ENCODE data around the gene TARBP1.

Gene TARBP1

DNA sequence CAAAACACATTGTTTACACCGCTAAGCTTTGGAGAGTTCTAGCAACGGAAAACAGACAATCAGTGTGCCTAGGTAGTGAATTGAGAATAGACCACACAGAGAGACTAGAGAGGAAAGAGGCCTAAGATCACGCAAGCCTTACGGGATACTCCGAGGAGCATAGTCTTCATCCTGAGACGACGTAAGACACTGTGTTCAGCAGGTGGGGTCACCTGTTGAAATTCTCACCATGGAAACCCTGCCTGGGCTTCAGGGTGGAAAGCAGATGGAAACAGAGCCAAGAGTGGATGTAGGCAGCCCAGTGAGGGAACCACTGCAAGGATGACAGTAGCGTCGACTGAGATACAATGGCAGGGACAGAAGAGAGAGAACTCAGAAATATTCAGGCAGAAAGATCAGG is 65.5 kb downstream of the TARBP1 start:
- no peak for TF ChIP-seq EZH2 (IDR thresholded peaks at IDR 0.05; ENCODE audit: borderline replicate concordance, low read length)
- TF ChIP-seq, protein P1, sequence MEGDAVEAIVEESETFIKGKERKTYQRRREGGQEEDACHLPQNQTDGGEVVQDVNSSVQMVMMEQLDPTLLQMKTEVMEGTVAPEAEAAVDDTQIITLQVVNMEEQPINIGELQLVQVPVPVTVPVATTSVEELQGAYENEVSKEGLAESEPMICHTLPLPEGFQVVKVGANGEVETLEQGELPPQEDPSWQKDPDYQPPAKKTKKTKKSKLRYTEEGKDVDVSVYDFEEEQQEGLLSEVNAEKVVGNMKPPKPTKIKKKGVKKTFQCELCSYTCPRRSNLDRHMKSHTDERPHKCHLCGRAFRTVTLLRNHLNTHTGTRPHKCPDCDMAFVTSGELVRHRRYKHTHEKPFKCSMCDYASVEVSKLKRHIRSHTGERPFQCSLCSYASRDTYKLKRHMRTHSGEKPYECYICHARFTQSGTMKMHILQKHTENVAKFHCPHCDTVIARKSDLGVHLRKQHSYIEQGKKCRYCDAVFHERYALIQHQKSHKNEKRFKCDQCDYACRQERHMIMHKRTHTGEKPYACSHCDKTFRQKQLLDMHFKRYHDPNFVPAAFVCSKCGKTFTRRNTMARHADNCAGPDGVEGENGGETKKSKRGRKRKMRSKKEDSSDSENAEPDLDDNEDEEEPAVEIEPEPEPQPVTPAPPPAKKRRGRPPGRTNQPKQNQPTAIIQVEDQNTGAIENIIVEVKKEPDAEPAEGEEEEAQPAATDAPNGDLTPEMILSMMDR (IDR thresholded peaks at IDR 0.05; ENCODE audit: low read length) = no peak
- H3K4me2 ChIP-seq (ENCODE audit: low read length) = no peak overlapping the region
- H3K4me3 ChIP-seq (ENCODE audit: low read depth, low read length, poor library complexity, severe bottlenecking) = no peak overlapping the region
- H2AFZ ChIP-seq (ENCODE audit: low read length) = no peak overlapping the region
- no peak overlapping the region for H3K9ac ChIP-seq (ENCODE audit: low read length)
- H3K36me3 ChIP-seq (ENCODE audit: insufficient read depth, low read length) = peaks cover 69% of the 10 kb centered on the region
- H3K79me2 ChIP-seq (ENCODE audit: insufficient read depth, low read length) = no peaks in the 10 kb centered on the region
- H3K27ac ChIP-seq (ENCODE audit: low read depth, low read length, poor library complexity, severe bottlenecking) = no peak overlapping the region
- no peaks in the 10 kb centered on the region for H3K27me3 ChIP-seq (ENCODE audit: insufficient read depth, low read length)
- H4K20me1 ChIP-seq (ENCODE audit: insufficient read depth, low read length) = no peaks in the 10 kb centered on the region
- peaks cover 5% of the 10 kb centered on the region for H3K4me1 ChIP-seq (ENCODE audit: insufficient read depth, low read length, severe bottlenecking)
- H3K9me2 ChIP-seq (ENCODE audit: low read depth, low read length) = no peaks in the 10 kb centered on the region
- H3K9me3 ChIP-seq (ENCODE audit: low read length) = no peaks in the 10 kb centered on the region
- H3F3A ChIP-seq (ENCODE audit: insufficient read depth, low read length) = no peaks in the 10 kb centered on the region

DNA sequence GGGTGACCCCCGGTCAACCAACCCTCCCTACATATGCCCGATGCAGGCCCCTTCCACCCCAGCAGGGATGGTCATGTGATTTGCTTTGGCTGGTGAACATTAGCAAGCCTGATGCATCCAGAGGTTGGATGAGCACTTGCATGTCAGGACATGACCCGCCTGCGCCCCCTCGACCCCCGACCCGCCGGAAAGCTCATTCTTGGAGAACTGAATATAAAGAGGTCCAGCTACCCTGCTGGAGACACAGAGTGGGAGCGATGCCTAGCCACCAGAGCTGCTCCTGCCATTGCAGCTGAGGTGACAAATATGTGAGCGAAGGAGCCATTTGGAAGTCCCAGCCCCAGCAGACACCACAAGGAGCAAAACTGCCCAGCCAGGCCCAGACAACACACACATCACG is 66.1 kb downstream of the TARBP1 start:
- Histone ChIP-seq H3K27ac (ENCODE audit: low read depth, low read length, poor library complexity, severe bottlenecking) (no peak overlapping the region), H3K9ac (ENCODE audit: low read length) (no peak overlapping the region), H3K4me1 (ENCODE audit: insufficient read depth, low read length, severe bottlenecking) (peaks cover 5% of the 10 kb centered on the region), H3K27me3 (ENCODE audit: insufficient read depth, low read length) (no peaks in the 10 kb centered on the region), H3K36me3 (ENCODE audit: insufficient read depth, low read length) (peaks cover 67% of the 10 kb centered on the region), H2AFZ (ENCODE audit: low read length) (no peak overlapping the region), H3K4me3 (ENCODE audit: low read depth, low read length, poor library complexity, severe bottlenecking) (no peak overlapping the region), H3K79me2 (ENCODE audit: insufficient read depth, low read length) (no peaks in the 10 kb centered on the region), H3K9me3 (ENCODE audit: low read length) (no peaks in the 10 kb centered on the region), H3K9me2 (ENCODE audit: low read depth, low read length) (no peaks in the 10 kb centered on the region), H3F3A (ENCODE audit: insufficient read depth, low read length) (no peaks in the 10 kb centered on the region), H3K4me2 (ENCODE audit: low read length) (no peak overlapping the region), H4K20me1 (ENCODE audit: insufficient read depth, low read length) (no peaks in the 10 kb centered on the region)
- TF ChIP-seq, protein P1 (IDR thresholded peaks at IDR 0.05; ENCODE audit: low read length) = no peak
- no peak for TF ChIP-seq EZH2 (IDR thresholded peaks at IDR 0.05; ENCODE audit: borderline replicate concordance, low read length)

DNA sequence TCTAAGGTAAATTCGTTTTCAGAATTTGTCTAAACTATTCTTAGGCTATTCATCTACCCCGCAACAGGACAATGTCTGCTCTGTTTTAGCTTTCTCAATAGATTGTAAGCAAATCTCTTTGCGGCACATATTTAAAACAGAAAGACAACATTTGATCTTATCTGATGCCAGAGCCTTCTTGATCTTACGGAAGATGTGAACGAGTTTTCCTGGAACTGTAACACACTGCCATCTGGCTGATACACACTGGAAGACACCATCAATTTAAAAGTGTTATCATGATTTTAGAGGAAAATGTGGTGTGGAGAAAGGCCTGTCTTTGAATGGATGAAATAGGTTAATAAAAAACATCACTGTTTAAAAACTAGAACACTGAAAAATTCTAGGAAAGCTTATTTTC is 69.7 kb downstream of the TARBP1 start:
- Histone ChIP-seq H3K4me2 (ENCODE audit: low read length) (no peak overlapping the region), H3K4me1 (ENCODE audit: insufficient read depth, low read length, severe bottlenecking) (peaks cover 5% of the 10 kb centered on the region), H3K9me3 (ENCODE audit: low read length) (no peaks in the 10 kb centered on the region), H3K9ac (ENCODE audit: low read length) (no peak overlapping the region), H3K27me3 (ENCODE audit: insufficient read depth, low read length) (no peaks in the 10 kb centered on the region), H3K4me3 (ENCODE audit: low read depth, low read length, poor library complexity, severe bottlenecking) (no peak overlapping the region), H4K20me1 (ENCODE audit: insufficient read depth, low read length) (no peaks in the 10 kb centered on the region), H3F3A (ENCODE audit: insufficient read depth, low read length) (no peaks in the 10 kb centered on the region), H3K27ac (ENCODE audit: low read depth, low read length, poor library complexity, severe bottlenecking) (no peak overlapping the region), H3K79me2 (ENCODE audit: insufficient read depth, low read length) (no peaks in the 10 kb centered on the region), H2AFZ (ENCODE audit: low read length) (no peak overlapping the region), H3K9me2 (ENCODE audit: low read depth, low read length) (no peaks in the 10 kb centered on the region), H3K36me3 (ENCODE audit: insufficient read depth, low read length) (peaks cover 52% of the 10 kb centered on the region; the same call in 1 of the 2 replicates)
- TF ChIP-seq, protein P1 (IDR thresholded peaks at IDR 0.05; ENCODE audit: low read length) = no peak
- no peak for TF ChIP-seq EZH2 (IDR thresholded peaks at IDR 0.05; ENCODE audit: borderline replicate concordance, low read length)
